H54 (cell line): Measurements from ENCODE around the gene NR2F2.

Source experiments
- DNase-seq: peaks from one replicate; pipeline ENCODE4 v3.0.0; 2011; ENCODE audit warnings: low spot score, mixed read lengths; ENCODE audit not compliant: insufficient read length
- FAIRE-seq: peaks from 3 replicates; lab custom pipeline; 2011; peaks lifted over from hg19 to GRCh38; lab: Jason Lieb, UNC
- POLR2A ChIP-seq: IDR thresholded peaks from 2 replicates; pipeline ENCODE4 v1.6.1; 2011; ENCODE audit warnings: low read depth, mild to moderate bottlenecking, low read length

The NR2F2 gene

DNA sequence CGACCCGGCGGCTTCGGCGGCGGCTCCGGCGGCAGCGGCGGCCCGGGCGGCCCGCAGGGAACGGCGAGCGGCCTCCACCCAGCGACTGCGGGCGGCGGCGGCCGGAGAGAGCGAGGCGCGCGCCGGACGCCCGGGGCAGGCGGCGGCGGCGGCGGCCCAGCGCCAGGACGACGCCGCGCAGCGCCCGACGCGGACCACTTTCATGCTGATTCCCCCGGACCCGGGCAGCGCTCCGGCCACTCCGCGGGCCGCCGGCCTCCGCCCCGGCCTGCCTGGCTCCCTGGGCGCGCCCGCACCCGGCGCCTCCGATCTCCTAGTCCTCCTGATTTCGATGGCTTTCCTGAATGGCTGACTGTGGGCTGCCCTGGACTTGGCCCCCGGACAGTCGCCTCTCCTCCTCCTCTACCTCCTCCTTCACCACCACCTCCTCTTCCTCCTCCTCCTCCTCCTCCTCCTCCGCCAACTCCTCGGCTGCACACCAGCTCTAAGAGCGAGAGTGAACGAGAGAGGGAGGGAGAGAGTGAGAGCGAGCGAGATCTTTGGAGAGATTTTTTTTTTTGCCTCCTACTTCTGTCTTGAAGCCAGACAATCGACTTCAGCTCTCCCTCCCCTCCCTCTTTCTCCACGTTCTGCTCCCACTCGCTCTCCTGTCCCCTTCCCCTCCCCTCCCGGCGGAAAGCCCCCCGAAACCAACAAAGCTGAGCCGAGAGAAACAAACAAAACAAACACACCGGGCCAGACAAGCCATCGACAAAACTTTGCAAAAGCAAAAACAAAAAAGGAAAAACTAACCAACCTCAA lies 844 bp downstream of the NR2F2 start:
- no peak for TF ChIP-seq POLR2A
- peak; percentile 2 for DNase-seq
- no peak for FAIRE-seq

DNA sequence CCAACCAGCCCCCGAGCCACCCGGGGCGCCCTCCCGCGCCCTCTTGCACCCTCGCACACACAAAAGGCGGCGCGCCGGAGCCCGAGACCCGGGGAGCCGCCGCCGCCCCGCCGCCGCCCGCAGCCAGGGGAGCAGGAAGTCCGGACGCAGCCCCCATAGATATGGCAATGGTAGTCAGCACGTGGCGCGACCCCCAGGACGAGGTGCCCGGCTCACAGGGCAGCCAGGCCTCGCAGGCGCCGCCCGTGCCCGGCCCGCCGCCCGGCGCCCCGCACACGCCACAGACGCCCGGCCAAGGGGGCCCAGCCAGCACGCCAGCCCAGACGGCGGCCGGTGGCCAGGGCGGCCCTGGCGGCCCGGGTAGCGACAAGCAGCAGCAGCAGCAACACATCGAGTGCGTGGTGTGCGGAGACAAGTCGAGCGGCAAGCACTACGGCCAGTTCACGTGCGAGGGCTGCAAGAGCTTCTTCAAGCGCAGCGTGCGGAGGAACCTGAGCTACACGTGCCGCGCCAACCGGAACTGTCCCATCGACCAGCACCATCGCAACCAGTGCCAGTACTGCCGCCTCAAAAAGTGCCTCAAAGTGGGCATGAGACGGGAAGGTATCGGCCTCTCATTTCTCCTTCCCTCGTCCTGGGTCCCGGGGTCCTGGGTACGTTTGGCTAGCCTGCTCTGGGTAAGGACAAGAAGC lies 1.6 kb downstream of the NR2F2 start:
- no peak for FAIRE-seq
- no peak for TF ChIP-seq POLR2A
- DNase-seq = no peak

DNA sequence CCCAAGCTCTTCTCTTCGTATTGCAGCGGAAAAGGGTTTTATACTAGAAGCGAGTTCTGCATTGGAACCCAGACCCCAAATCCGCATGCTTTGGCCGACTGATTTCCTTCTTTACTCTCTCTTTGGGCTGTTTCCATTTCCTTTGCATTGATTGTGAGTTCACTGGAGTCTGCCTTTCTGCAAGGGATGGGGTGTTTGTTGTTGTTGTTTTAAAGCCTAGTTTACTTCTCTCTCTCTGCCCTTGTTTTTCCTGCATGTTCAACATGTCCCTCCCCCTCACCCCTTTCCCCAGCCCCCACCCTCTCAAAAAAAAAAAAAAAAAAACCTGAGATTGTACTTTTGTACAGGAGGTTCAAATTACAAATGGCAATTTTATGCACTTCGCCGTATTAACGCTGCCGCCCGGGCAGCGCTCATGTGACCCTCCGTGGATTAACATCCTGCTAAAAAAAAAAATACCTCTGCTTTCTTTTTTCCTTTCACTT lies 2.2 kb downstream of the NR2F2 start:
- DNase-seq (no peak), FAIRE-seq (no peak)
- TF ChIP-seq POLR2A = no peak

DNA sequence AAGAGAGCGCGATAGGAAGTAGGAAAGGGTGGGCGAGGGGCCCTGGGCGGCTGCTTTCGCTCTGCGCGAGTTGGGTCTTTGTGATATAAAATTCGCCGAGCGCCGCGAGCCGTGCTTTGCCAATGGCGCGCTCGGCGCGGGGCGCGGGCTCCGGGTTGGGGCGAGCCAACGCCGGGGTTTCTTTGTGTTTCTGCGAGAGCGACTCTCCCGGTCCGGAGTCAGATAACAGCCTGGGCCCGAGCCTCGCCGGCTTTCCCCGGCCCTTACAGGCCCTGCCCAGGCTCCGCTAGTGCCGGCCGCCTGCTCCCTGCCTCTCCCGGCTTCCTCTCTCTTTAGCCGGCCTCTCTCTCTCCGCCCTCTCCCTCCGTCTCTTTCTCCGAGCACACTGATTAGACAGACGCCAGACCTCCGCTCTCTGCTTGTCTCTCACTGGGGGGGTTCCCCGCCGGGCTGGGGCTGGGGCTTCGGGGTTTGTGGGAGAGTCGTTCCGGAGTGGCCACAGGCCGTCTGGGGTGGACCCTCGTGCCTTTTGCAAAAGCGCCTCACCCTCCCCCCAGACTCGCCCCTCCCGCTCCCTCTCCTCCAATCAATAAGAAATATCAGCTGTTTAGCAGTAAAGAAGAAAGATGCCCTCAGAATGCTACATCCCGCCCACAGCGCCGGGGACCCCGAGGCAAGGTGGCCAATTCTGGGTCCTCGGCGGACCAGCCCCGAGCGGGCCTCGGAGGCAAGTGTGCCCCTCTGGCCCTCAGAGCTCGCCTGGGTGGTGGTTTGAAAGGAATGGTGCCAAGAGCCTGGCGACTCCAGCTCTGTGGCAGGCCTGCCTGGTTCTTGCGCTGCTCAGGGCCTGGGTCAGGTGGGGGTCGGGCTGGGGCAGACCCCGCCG lies 2.9 kb downstream of the NR2F2 start:
- DNase-seq = no peak
- no peak for FAIRE-seq
- no peak for TF ChIP-seq POLR2A

DNA sequence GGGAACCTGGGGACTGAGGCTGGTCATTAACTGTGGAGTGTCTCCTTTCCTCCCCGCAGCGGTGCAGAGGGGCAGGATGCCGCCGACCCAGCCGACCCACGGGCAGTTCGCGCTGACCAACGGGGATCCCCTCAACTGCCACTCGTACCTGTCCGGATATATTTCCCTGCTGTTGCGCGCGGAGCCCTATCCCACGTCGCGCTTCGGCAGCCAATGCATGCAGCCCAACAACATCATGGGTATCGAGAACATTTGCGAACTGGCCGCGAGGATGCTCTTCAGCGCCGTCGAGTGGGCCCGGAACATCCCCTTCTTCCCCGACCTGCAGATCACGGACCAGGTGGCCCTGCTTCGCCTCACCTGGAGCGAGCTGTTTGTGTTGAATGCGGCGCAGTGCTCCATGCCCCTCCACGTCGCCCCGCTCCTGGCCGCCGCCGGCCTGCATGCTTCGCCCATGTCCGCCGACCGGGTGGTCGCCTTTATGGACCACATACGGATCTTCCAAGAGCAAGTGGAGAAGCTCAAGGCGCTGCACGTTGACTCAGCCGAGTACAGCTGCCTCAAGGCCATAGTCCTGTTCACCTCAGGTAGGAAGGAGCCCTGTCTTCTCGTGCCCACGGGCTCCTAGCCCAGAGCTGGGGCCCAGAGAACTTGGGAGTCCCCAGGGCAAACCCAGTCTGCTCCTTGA lies 3.7 kb downstream of the NR2F2 start:
- DNase-seq = no peak
- no peak for TF ChIP-seq POLR2A
- FAIRE-seq = no peak

DNA sequence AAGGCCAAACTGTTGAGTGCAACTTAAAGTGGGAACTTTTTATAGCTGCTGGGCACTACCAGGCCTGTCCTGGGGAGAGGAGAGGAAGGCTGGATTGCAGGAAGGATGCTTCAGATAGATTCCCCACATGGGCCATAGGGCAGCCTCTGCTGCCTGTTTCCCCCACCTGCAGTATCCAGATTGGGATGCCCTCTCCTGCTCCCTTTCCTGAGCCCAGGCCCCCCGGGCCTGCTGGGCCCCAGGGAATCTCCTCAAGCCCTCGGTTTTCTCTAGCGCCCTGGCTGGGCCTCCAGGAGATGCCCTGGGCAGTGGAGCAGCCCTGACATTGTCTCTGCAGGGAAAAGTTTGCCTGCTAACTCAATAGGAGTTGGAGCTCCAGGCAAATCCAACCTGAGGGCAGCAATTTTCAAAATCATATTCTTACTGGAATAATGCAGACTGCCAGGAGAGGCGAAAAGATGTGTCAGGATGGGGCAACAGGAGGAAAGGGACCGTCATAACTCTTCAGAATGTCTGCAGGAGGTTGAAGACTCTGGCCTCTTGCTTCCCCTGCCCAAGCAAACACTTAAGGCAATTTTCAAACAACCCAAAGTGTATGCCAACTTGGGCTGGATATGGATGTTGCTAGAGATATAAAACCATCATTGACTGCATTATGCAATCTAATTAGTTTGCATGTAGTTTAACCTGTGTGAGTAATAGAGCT lies 4.4 kb downstream of the NR2F2 start:
- DNase-seq (no peak), FAIRE-seq (no peak)

DNA sequence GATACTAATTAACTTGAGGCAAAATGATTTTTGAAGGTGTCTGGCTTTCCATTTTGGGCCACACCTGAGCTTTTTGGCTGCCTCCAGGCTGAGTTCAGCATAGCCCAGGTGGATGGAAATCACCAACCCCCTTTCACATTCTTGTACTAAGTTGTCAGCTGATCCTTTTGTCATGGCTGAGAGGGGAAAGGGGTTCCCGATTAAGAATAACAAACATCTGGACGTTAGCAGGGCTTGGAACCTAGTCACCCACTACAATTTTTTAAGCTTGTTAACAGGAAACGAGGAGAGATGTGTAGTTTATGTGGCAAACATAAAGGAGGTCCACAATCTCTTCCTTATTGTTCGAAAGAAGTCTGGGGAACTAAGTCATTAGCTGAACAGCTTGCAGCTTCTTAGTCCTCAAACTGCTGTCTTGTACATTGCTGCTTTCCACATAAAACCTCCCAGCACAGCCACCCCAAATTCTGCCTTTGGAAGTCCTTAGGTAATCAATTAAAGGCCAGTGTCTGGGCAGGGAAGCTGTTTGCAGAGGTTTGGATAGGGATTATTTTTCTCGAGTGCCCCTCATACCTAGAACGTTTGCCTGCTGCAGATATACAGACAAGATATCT lies 5.0 kb downstream of the NR2F2 start:
- DNase-seq (no peak), FAIRE-seq (no peak)
- no peak for TF ChIP-seq POLR2A

More for the DNA sequence above, 4.4 kb downstream of the NR2F2 start:
- TF ChIP-seq POLR2A = no peak

DNA sequence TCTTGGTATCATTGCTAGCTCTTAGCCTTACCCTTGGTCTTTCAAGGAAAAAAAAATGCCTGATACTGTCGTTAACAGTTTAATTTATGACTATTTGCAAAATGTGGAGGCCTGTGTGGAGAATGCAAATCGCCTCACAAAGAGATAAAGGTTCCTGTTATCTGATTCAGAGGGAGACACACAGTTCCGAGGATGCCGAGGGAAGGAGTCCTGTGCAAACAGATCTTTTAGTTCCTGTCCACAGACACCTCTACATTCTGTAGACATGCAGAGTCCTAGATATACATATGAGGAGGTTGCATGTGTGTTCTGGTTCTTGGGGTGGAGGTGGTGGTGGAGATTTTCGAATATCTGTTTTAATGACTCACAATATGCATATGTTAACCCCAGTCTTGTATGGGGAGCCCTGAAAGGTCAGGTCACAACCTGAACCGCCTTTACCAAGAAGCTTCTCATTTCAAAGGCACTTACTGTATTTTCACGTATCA lies 5.7 kb downstream of the NR2F2 start:
- no peak for FAIRE-seq
- TF ChIP-seq POLR2A = no peak
- no peak for DNase-seq

DNA sequence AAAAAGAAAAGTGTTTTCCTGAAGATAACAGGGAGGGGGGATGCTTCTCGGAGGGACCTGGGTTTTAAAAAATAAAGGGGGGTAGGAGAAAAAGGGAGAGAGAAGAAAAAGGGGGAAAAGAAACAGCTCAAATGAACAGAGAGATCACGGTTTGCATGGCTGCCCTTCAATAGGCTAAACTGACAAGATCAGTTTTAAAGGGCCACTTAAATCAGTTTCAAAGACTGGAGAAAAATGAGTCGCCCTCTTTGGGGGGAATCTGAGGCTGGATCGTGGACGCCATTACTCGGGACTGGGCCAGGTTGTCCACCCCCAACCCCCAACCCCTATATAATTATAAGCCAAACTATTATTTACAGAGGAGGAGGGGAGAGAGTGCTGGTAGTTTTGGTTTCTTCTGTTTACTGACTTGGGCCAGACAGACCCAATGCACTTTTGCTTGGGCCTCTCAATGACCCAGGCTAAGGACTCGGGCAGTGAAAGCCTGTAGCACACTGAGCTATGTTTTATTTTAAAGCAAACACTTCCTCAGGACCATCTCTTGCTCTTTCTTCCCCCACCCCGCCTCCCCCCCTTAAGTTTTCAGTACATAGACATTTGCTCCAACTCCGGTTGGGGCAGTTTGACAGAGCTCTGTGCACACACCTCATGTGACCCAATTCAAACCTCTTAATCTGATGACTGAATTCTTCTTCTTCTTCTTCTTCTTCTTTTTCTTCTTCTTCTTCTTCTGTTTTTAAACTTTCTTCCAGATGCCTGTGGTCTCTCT lies 6.3 kb downstream of the NR2F2 start:
- FAIRE-seq (no peak), DNase-seq (no peak)
- TF ChIP-seq POLR2A = no peak

DNA sequence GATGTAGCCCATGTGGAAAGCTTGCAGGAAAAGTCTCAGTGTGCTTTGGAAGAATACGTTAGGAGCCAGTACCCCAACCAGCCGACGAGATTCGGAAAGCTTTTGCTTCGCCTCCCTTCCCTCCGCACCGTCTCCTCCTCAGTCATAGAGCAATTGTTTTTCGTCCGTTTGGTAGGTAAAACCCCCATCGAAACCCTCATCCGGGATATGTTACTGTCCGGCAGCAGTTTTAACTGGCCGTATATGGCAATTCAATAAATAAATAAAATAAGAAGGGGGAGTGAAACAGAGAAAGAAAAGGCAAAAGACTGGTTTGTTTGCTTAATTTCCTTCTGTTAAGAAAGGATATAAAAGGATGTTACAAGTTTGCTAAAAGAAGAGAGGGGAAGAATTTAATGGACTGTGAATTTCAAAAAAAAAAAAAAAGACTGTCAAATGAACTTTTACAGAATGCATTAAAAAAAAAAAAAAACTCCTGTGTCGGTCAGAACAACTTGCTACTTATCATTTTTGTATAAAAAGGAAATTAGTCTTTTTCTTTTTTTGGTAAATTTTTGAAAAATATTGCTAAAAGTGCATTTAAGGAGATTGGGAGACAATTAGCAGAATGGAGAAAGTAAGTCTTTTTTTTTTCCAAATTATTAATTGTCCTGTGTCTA lies 7.0 kb downstream of the NR2F2 start:
- no peak for TF ChIP-seq POLR2A
- FAIRE-seq (no peak), DNase-seq (no peak)
